IPS-18c (cell line): Measurements from ENCODE around the gene SCYL2.
"Not testable (repeated sequence)": the region's sequence is repeated elsewhere in the genome, so short reads cannot be mapped to it uniquely, and the experiment has no call there.

Experiments
- H3K4me3 ChIP-seq: 2 replicates; pipeline ENCODE4 v1.7.0; 2013; ENCODE audit warnings: low read depth, mild to moderate bottlenecking, low read length, moderate library complexity; ENCODE audit not compliant: insufficient read depth
- H3K9me3 ChIP-seq: one replicate; pipeline ENCODE4 v1.6.1; 2013; ENCODE audit warnings: mild to moderate bottlenecking, low read length, moderate library complexity; ENCODE audit not compliant: control insufficient read depth, insufficient read depth

SCYL2 gene

DNA sequence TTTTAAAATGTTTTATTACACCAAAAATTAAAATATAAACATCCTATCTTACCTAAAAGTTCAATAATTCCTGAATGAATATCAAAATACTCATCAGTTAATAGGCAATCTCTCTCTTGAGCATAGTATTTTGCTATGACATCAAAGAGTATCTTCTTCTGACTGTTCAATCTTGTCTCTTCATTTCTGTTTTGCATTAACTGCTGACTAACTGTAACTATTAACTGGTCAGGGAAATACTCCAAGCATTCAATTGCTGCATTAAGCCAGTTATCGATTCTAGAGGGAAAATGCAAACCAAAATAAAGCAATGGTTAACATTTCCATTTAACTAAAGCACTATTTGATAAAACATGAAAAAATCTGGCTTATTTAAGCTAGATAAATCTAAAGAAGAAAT, 13.5 kb upstream of the SCYL2 start:
- H3K9me3 ChIP-seq: no peaks in the 10 kb centered on the region

DNA sequence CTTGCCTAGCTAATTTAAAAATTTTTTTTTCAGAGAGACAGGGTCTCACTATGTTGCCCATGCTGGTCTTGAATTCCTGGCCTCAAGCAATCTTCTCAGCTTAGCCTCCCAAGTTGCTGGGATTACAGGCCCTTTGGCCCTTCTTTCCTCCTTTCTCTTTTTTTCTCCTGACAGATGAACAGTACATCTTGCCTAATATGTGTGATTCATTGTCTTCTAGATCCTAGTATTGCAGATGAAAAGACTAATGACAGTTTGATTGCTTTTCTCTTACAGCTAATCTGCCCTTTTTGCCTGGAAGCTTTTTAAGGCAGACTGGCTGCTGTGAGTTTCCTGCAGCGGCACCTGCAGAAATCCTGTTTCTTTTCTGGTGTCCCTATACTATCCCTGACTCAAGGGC, 12.1 kb upstream of the SCYL2 start:
- no peak overlapping the region for H3K4me3 ChIP-seq
- H3K9me3 ChIP-seq: no peaks in the 10 kb centered on the region

More for the DNA sequence above, 13.5 kb upstream of the SCYL2 start:
- H3K4me3 ChIP-seq: no peak overlapping the region

- Histone ChIP-seq H3K4me3 (no peak overlapping the region), H3K9me3 (no peaks in the 10 kb centered on the region)
Measured at GRCh38 chr12:100258127-100258526, 8.8 kb upstream of the SCYL2 start.

DNA sequence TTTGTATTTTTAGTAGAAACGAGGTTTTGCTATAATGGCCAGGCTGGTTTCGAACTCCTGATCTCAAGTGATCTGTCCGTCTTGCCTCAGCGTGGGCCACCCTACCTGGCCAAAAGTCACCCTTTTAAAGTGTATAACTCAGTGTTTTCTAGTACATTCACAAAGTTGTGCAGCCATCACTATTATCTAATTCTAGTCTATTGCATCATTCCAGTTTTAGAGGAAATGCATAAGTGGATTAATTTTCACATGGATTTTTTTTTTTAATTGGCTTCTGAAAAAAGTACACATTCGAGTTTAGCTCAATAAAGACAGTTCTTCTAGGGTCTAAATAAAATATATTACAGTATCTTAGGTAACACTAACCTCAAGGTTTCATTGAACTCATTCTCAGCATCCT, 3.8 kb upstream of the SCYL2 start:
- H3K9me3 ChIP-seq: no peaks in the 10 kb centered on the region
- H3K4me3 ChIP-seq: no peak overlapping the region

- not testable (repeated sequence) for H3K4me3 ChIP-seq, H3K9me3 ChIP-seq
Measured at GRCh38 chr12:100265107-100265506, 1.9 kb upstream of the SCYL2 start.

DNA sequence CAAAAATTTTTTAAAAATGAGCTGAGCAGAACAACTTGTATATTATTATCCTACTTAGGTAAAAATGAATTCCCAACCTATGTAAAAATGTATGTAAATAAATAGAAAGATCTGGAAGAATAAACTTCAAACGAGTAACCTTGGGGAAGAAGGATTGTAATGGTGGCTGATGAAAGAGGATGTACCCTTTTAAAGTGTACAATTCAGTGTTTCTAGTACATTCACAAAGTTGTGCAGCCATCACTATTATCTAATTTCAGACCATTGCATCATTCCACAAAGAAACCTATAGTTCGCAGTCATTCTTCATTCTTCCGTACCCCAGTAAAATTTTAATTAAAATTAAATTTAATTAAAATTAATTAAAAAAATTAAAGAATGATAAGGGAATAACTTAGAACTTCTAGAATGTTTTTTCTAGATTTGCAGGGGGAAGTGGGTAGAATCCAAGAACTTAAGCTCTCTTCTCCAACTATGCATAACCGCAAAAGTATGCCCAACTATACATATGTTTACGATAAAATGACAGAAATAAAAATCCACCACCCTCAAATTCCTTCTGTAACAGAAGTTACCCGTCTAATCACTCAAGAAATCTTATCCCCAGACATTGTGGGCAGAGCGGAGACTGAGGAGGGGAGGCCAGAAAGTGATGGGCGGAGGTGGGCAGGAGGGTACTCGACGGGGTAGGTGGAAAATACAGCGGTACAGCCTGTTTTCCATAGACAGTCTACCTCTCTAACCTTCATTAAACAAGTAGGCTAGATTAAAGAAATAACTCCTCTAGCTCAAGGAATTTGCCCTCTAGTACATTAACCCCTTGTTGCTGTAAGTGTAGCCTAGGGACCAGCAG, 1.0 kb upstream of the SCYL2 start:
- no peaks in the 10 kb centered on the region for H3K9me3 ChIP-seq

DNA sequence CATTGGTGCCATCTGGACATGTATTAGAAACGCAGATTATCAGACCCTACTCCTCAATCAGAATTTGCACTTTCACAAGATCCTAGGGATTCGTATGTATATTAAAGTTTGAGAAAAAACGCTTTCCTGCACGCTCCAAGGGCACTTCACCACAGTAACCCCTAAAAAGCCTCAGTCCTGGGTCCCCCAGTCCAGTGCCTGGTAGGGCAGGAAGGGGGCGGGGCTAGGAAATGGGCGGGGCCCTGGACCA, 467 bp upstream of the SCYL2 start:
- H3K4me3 ChIP-seq: peak overlapping the region; percentile 80
- H3K9me3 ChIP-seq: no peaks in the 10 kb centered on the region

More for the DNA sequence above, 1.0 kb upstream of the SCYL2 start:
- peak overlapping the region; percentile 80 for H3K4me3 ChIP-seq

DNA sequence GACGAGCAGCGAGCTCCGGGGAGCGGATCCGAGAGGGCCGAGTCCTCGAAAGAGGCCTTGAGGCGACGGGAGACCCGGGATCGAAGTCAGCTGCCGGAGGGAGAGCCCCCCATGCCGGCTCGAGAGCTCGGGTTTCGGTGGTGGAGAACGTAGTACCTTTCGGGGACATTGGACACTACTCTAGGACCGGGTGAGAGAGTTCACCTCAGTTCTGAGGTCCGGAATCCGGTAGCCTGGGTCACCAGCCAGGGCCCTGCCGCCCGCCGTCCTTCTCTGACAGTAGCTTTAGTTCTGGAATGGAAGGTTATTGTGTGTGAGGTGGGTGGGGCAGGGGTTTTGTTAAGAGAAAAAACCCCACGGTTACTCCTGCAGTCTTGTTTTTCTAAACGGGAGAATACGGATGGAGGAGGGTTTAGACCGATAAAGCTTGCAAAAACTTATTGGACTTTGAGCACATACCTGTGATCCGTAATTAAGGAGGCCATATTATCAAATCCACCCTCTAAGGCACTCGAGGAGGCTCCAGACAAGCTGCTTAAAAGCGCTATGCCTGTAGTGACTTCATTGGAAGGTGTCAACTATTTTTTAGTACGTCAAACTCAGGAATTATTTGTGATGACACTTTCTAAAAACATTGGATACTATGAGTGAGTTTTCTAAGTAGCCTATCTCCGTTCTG, 765 bp downstream of the SCYL2 start:
- H3K4me3 ChIP-seq: peak overlapping the region; percentile 80
- H3K9me3 ChIP-seq: no peaks in the 10 kb centered on the region

- H3K9me3 ChIP-seq: no peaks in the 10 kb centered on the region
- H3K4me3 ChIP-seq: peak overlapping the region; percentile 29
Measured at GRCh38 chr12:100268835-100269564, 2.0 kb downstream of the SCYL2 start.

- no peak overlapping the region for H3K4me3 ChIP-seq
- H3K9me3 ChIP-seq: no peaks in the 10 kb centered on the region
Measured at GRCh38 chr12:100273782-100274181, 6.8 kb downstream of the SCYL2 start.

DNA sequence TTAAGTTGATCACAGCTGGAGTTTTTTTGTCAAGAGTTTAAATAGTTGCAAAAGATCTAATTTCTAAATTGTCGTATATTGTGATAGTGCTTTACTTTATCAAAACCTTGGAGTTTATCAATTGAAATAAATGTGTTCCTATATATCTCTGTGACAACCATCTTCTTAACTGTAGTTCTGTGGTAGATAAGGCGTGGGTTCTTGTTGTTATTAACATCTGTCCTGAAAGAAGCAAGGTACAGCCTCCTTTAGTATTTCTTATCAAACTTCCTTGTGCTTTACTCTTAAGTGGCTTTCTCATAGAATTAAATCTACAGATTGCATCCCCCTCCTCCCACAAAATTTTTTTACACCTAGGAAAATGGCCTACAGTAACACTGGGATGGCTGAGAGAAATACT, 7.3 kb downstream of the SCYL2 start:
- Histone ChIP-seq H3K4me3 (no peak overlapping the region), H3K9me3 (no peaks in the 10 kb centered on the region)

- no peaks in the 10 kb centered on the region for H3K9me3 ChIP-seq
Measured at GRCh38 chr12:100279159-100279558, 12.2 kb downstream of the SCYL2 start.

GRCh38 chr12:100279607-100280244, 12.7 kb downstream of the SCYL2 start:
- Histone ChIP-seq H3K9me3 (no peaks in the 10 kb centered on the region), H3K4me3 (no peak overlapping the region)

More at GRCh38 chr12:100279159-100279558, 12.2 kb downstream of the SCYL2 start:
- no peak overlapping the region for H3K4me3 ChIP-seq

- not testable (repeated sequence) for H3K4me3 ChIP-seq, H3K9me3 ChIP-seq
Measured at GRCh38 chr12:100284556-100284955, 17.6 kb downstream of the SCYL2 start.

- no peak overlapping the region for H3K4me3 ChIP-seq
- H3K9me3 ChIP-seq: no peaks in the 10 kb centered on the region
Measured at GRCh38 chr12:100289038-100289437, 22.1 kb downstream of the SCYL2 start.

- H3K9me3 ChIP-seq: no peaks in the 10 kb centered on the region
- H3K4me3 ChIP-seq: no peak overlapping the region
Measured at GRCh38 chr12:100290016-100290415, 23.0 kb downstream of the SCYL2 start.

- Histone ChIP-seq H3K4me3 (no peak overlapping the region), H3K9me3 (peaks cover 2% of the 10 kb centered on the region)
Measured at GRCh38 chr12:100293017-100293416, 26.0 kb downstream of the SCYL2 start.

- not testable (repeated sequence) for H3K4me3 ChIP-seq, H3K9me3 ChIP-seq
Measured at GRCh38 chr12:100294366-100294765, 27.4 kb downstream of the SCYL2 start.
